HCT116 (cell line): ENCODE results near the gene ARSJ. TPM values are rescaled to one million over a fixed set of nuclear protein-coding genes. Genes with fewer than 3 reads are reported as not detected.

Source experiments
- ATAC-seq: fragments of 200-7000 bp; cut with Tn5 transposase; 2 replicates; pipeline ENCODE4 v1.9.1; 2020; ENCODE audit warnings: mild to moderate bottlenecking, moderate library complexity
- BruUV-seq: library from RNA; stranded (reverse); fragments of 400-500 nt; replicated peaks from 2 replicates; lab custom pipeline; 2021; lab: Mats Ljungman, UMichigan
- CTCF ChIA-PET: fragments of 300-600 bp; sonication (Branson Sonifier 250); formaldehyde crosslinking; loops from one replicate; lab custom pipeline; 2021; ENCODE audit warnings: antibody characterized with exemption; lab: Charles Lee
- POLR2A ChIA-PET: fragments of 300-600, 350-600 bp; sonication (Branson Sonifier 250); formaldehyde crosslinking; loops from one replicate; lab custom pipeline; 2021; ENCODE audit warnings: antibody characterized with exemption; lab: Charles Lee
- RAD21 ChIA-PET, 2 experiments: fragments of 300-600 bp; sonication (Branson Sonifier 250); formaldehyde crosslinking; loops; one replicate each; lab custom pipeline; 2023; ENCODE audit warnings: low total read pairs in 2 of 2; ENCODE audit not compliant: uncharacterized antibody in 2 of 2, unreplicated experiment in 2 of 2, low non-redundant PET in 1 of 2; lab: Charles Lee
- DNase-seq: peaks from one replicate; pipeline ENCODE4 v3.0.0-alpha.2; 2010; ENCODE audit warnings: low read depth, low spot score
- H2AFZ ChIP-seq: fragments of 200-600 bp; shearing (Covaris generic), sonication (generic); 2 replicates; pipeline ENCODE4 v1.6.1; 2017; ENCODE audit warnings: low read depth, mixed run types, mixed read lengths, antibody characterized with exemption, low read length; ENCODE audit not compliant: poor library complexity, severe bottlenecking
- H3K27ac ChIP-seq: 2 replicates; pipeline ENCODE4 v1.5.1; 2012; ENCODE audit warnings: low read depth, low read length
- H3K27me3 ChIP-seq: fragments of 200-600 bp; sonication (generic); 2 replicates; pipeline ENCODE4 v1.6.1; 2016; ENCODE audit warnings: mixed run types, low read length, mixed read lengths; ENCODE audit not compliant: insufficient read depth
- H3K36me3 ChIP-seq, 2 experiments: fragments of 200-500 bp in 1 of 2; fragments of 200-600 bp in 1 of 2; sonication (Bioruptor generic) in 1 of 2; sonication (generic) in 1 of 2; 2 replicates each; pipeline versions ENCODE4 v1.5.1 to v1.6.1; 2014 to 2016; ENCODE audit warnings: low read length in 2 of 2, inconsistent platforms in 1 of 2, mixed read lengths in 1 of 2, mixed run types in 1 of 2; ENCODE audit not compliant: insufficient read depth in 2 of 2, control insufficient read depth in 1 of 2
- H3K4me1 ChIP-seq, 2 experiments: fragments of 200-600 bp in 1 of 2; sonication (generic) in 1 of 2; 2 replicates each; pipeline versions ENCODE4 v1.5.1 to v1.6.1; 2012 to 2017; ENCODE audit warnings: low read length in 2 of 2, inconsistent platforms in 1 of 2, mild to moderate bottlenecking in 1 of 2, mixed read lengths in 1 of 2, mixed run types in 1 of 2, moderate library complexity in 1 of 2; ENCODE audit not compliant: insufficient read depth in 2 of 2, control insufficient read depth in 1 of 2
- H3K4me2 ChIP-seq: fragments of 200-600 bp; sonication (generic); 2 replicates; pipeline ENCODE4 v1.6.1; 2017; ENCODE audit warnings: mixed run types, low read length, mixed read lengths
- H3K4me3 ChIP-seq, 2 experiments: fragments of 200-600 bp in 1 of 2; sonication (generic) in 1 of 2; replicated peaks in 1 of 2; 2 replicates each; pipeline ENCODE4 v1.5.1; 2011 to 2016; ENCODE audit warnings: low read length in 2 of 2, control low read depth in 1 of 2, low read depth in 1 of 2, mild to moderate bottlenecking in 1 of 2, mixed read lengths in 1 of 2, mixed run types in 1 of 2
- H3K79me2 ChIP-seq: fragments of 200-600 bp; sonication (generic); 2 replicates; pipeline ENCODE4 v1.6.1; 2017; ENCODE audit warnings: mild to moderate bottlenecking, mixed run types, low read length, moderate library complexity, mixed read lengths; ENCODE audit not compliant: insufficient read depth
- H3K9ac ChIP-seq: fragments of 200-600 bp; sonication (generic); 2 replicates; pipeline ENCODE4 v1.6.1; 2016; ENCODE audit warnings: low read length, mixed read lengths
- H3K9me2 ChIP-seq: fragments of 200-600 bp; sonication (generic), shearing (Covaris generic); 2 replicates; pipeline ENCODE4 v1.6.1; 2017; ENCODE audit warnings: mixed run types, mild to moderate bottlenecking, moderate library complexity; ENCODE audit not compliant: insufficient read depth
- H3K9me3 ChIP-seq, 2 experiments: fragments of 200-500 bp in 1 of 2; fragments of 200-600 bp in 1 of 2; sonication (Bioruptor generic) in 1 of 2; sonication (generic) in 1 of 2; 2 replicates each; pipeline ENCODE4 v1.6.1; 2014 to 2017; ENCODE audit warnings: low read length in 2 of 2, mixed read lengths in 2 of 2, inconsistent platforms in 1 of 2, low read depth in 1 of 2, mild to moderate bottlenecking in 1 of 2, mixed run types in 1 of 2, moderate library complexity in 1 of 2; ENCODE audit not compliant: control insufficient read depth in 1 of 2, insufficient read depth in 1 of 2
- H4K20me1 ChIP-seq: fragments of 200-600 bp; sonication (generic), shearing (Covaris generic); 2 replicates; pipeline ENCODE4 v1.6.1; 2017; ENCODE audit warnings: mixed run types, mild to moderate bottlenecking, moderate library complexity; ENCODE audit not compliant: insufficient read depth
- ELF1 ChIP-seq: IDR thresholded peaks from 2 replicates; pipeline ENCODE4 v1.6.1; 2012; ENCODE audit warnings: low read depth, borderline replicate concordance
- EZH2 ChIP-seq: fragments of 200-600 bp; sonication (generic); IDR thresholded peaks from 2 replicates; pipeline ENCODE4 v1.6.1; 2017; ENCODE audit warnings: antibody characterized with exemption, mixed run types
- JUND ChIP-seq: IDR thresholded peaks from 2 replicates; pipeline ENCODE4 v1.6.1; 2012
- POLR2A ChIP-seq: IDR thresholded peaks from 2 replicates; pipeline ENCODE4 v1.7.0; 2011; ENCODE audit warnings: borderline replicate concordance; ENCODE audit not compliant: insufficient read depth, insufficient read length; ENCODE audit errors: extremely low read depth
- SRF ChIP-seq: IDR thresholded peaks from 2 replicates; pipeline ENCODE4 v1.6.1; 2012; ENCODE audit warnings: low read depth
- TCF7L2 ChIP-seq: IDR thresholded peaks from 2 replicates; pipeline ENCODE4 v1.7.0; 2011; ENCODE audit warnings: borderline replicate concordance, inconsistent platforms; ENCODE audit not compliant: insufficient read depth, insufficient read length; ENCODE audit errors: extremely low read depth
- YY1 ChIP-seq: IDR thresholded peaks from 2 replicates; pipeline ENCODE4 v1.6.1; 2011; ENCODE audit warnings: low read length, low read depth, moderate library complexity, mild to moderate bottlenecking; ENCODE audit not compliant: insufficient replicate concordance; ENCODE audit errors: extremely low read depth
- ZFX ChIP-seq: fragments of 450-650 bp; IDR thresholded peaks from 2 replicates; pipeline ENCODE4 v1.6.1; 2017
- intact Hi-C: fragments of 100-400 bp; cut with micrococcal nuclease; formaldehyde crosslinking; loops from 2 replicates; pipeline ENCODE4 v1.10.0; 2022
- total RNA-seq: library from RNA; stranded (reverse); gene quantifications from one replicate; pipeline ENCODE4 v1.2.1, GENCODE V29; 2021; ENCODE audit not compliant: unreplicated experiment
- TF ChIP-seq, protein P1 (sequence below): IDR thresholded peaks from 2 replicates; pipeline ENCODE4 v1.6.1; 2012; ENCODE audit warnings: low read depth
- TF ChIP-seq, protein P2 (sequence below): IDR thresholded peaks from 2 replicates; pipeline ENCODE4 v1.6.1; 2012
- TF ChIP-seq, protein P3 (sequence below), 3 experiments: fragments of 200-600 bp in 1 of 3; sonication (generic) in 1 of 3; IDR thresholded peaks in 2 of 3; conservative IDR thresholded peaks in 1 of 3; 2 replicates each; pipeline ENCODE4 v1.5.1; 2012 to 2017; ENCODE audit warnings: low read depth in 2 of 3, low read length in 2 of 3, antibody characterized with exemption in 1 of 3, borderline replicate concordance in 1 of 3, control low read depth in 1 of 3, mild to moderate bottlenecking in 1 of 3, mixed read lengths in 1 of 3, mixed run types in 1 of 3, moderate library complexity in 1 of 3; ENCODE audit not compliant: insufficient read depth in 1 of 3

ARSJ gene
- total RNA-seq, 1 experiment from 2014 or later = 2.3 TPM

GRCh38 chr4:113943863-113944262, 35.6 kb downstream of the ARSJ start:
- H3K4me2 ChIP-seq = no peak overlapping the region
- RAD21 ChIA-PET = no interaction called here
- no peak overlapping the region for H3K9ac ChIP-seq
- ATAC-seq = no peak
- TF ChIP-seq POLR2A (no peak), SRF (no peak), ZFX (no peak)
- TF ChIP-seq, protein P1, sequence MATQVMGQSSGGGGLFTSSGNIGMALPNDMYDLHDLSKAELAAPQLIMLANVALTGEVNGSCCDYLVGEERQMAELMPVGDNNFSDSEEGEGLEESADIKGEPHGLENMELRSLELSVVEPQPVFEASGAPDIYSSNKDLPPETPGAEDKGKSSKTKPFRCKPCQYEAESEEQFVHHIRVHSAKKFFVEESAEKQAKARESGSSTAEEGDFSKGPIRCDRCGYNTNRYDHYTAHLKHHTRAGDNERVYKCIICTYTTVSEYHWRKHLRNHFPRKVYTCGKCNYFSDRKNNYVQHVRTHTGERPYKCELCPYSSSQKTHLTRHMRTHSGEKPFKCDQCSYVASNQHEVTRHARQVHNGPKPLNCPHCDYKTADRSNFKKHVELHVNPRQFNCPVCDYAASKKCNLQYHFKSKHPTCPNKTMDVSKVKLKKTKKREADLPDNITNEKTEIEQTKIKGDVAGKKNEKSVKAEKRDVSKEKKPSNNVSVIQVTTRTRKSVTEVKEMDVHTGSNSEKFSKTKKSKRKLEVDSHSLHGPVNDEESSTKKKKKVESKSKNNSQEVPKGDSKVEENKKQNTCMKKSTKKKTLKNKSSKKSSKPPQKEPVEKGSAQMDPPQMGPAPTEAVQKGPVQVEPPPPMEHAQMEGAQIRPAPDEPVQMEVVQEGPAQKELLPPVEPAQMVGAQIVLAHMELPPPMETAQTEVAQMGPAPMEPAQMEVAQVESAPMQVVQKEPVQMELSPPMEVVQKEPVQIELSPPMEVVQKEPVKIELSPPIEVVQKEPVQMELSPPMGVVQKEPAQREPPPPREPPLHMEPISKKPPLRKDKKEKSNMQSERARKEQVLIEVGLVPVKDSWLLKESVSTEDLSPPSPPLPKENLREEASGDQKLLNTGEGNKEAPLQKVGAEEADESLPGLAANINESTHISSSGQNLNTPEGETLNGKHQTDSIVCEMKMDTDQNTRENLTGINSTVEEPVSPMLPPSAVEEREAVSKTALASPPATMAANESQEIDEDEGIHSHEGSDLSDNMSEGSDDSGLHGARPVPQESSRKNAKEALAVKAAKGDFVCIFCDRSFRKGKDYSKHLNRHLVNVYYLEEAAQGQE = no peak
- TF ChIP-seq, all 23 proteins: peak for 0
- no peak overlapping the region for H3K27ac ChIP-seq
- H3K27me3 ChIP-seq = no peaks in the 10 kb centered on the region
- H3K4me3 ChIP-seq = no peak overlapping the region
- no peak overlapping the region for H2AFZ ChIP-seq
- no TSS peak for BruUV-seq
- ChIA-PET POLR2A (no interaction called here), CTCF (no interaction called here)
- H3K9me2 ChIP-seq = no peaks in the 10 kb centered on the region
- intact Hi-C loops = no loop called here
- H3K9me3 ChIP-seq = no peaks in the 10 kb centered on the region
- H4K20me1 ChIP-seq = no peaks in the 10 kb centered on the region
- H3K36me3 ChIP-seq = no peaks in the 10 kb centered on the region
- H3K79me2 ChIP-seq = no peaks in the 10 kb centered on the region
- no peaks in the 10 kb centered on the region for H3K4me1 ChIP-seq
- DNase-seq = no peak

- ChIA-PET POLR2A (no interaction called here), CTCF (no interaction called here)
- no peaks in the 10 kb centered on the region for H3K9me3 ChIP-seq
- TF ChIP-seq JUND (no peak), POLR2A (no peak), ELF1 (no peak), YY1 (no peak), TCF7L2 (no peak), EZH2 (no peak)
- TF ChIP-seq, protein P1 = no peak
- TF ChIP-seq, protein P2, sequence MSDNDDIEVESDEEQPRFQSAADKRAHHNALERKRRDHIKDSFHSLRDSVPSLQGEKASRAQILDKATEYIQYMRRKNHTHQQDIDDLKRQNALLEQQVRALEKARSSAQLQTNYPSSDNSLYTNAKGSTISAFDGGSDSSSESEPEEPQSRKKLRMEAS = no peak
- TF ChIP-seq, protein P3, sequence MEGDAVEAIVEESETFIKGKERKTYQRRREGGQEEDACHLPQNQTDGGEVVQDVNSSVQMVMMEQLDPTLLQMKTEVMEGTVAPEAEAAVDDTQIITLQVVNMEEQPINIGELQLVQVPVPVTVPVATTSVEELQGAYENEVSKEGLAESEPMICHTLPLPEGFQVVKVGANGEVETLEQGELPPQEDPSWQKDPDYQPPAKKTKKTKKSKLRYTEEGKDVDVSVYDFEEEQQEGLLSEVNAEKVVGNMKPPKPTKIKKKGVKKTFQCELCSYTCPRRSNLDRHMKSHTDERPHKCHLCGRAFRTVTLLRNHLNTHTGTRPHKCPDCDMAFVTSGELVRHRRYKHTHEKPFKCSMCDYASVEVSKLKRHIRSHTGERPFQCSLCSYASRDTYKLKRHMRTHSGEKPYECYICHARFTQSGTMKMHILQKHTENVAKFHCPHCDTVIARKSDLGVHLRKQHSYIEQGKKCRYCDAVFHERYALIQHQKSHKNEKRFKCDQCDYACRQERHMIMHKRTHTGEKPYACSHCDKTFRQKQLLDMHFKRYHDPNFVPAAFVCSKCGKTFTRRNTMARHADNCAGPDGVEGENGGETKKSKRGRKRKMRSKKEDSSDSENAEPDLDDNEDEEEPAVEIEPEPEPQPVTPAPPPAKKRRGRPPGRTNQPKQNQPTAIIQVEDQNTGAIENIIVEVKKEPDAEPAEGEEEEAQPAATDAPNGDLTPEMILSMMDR (IDR thresholded peaks at IDR 0.05 in 2 of 3, conservative IDR thresholded peaks at IDR 0.05 in 1 of 3; ENCODE audit: borderline replicate concordance in 1 of 3, insufficient read depth in 1 of 3, low read depth in 2 of 3, low read length in 2 of 3) = no peak
Observed at GRCh38 chr4:113943085-113943484, 36.4 kb downstream of the ARSJ start.

More at GRCh38 chr4:113943085-113943484, 36.4 kb downstream of the ARSJ start:
- Histone ChIP-seq H3K9me2 (no peaks in the 10 kb centered on the region), H3K79me2 (no peaks in the 10 kb centered on the region), H3K4me1 (no peaks in the 10 kb centered on the region), H4K20me1 (no peaks in the 10 kb centered on the region), H2AFZ (no peak overlapping the region), H3K27me3 (no peaks in the 10 kb centered on the region), H3K4me2 (no peak overlapping the region), H3K36me3 (no peaks in the 10 kb centered on the region), H3K27ac (no peak overlapping the region), H3K9ac (no peak overlapping the region), H3K4me3 (no peak overlapping the region)
- intact Hi-C loops = no loop called here
- ATAC-seq = no peak
- no peak for DNase-seq
- BruUV-seq = no TSS peak
- RAD21 ChIA-PET = no interaction called here
